Neuronal stem cell (in vitro differentiated cells): ENCODE data around the gene DPY30.

Experiments used
- DNase-seq: peaks from one replicate; pipeline ENCODE4 v3.0.0-alpha.2; 2013; ENCODE audit warnings: low spot score
- H2AFZ ChIP-seq: one replicate; pipeline ENCODE4 v1.6.1; 2013; ENCODE audit warnings: mild to moderate bottlenecking, low read length, inconsistent platforms
- H2AK5ac ChIP-seq: 2 replicates; pipeline ENCODE4 v1.6.1; 2013; ENCODE audit warnings: low read depth, mild to moderate bottlenecking, inconsistent platforms, low read length, moderate library complexity, mixed read lengths
- H2BK120ac ChIP-seq: 2 replicates; pipeline ENCODE4 v1.6.1; 2013; ENCODE audit warnings: low read depth, mild to moderate bottlenecking, inconsistent platforms, low read length, moderate library complexity, mixed read lengths
- H2BK12ac ChIP-seq: one replicate; pipeline ENCODE4 v1.6.1; 2013; ENCODE audit warnings: low read length, inconsistent platforms
- H2BK15ac ChIP-seq: 2 replicates; pipeline ENCODE4 v1.6.1; 2013; ENCODE audit warnings: mild to moderate bottlenecking, low read length, inconsistent platforms, mixed read lengths
- H2BK5ac ChIP-seq: one replicate; pipeline ENCODE4 v1.6.1; 2013; ENCODE audit warnings: inconsistent platforms, mild to moderate bottlenecking, low read length, moderate library complexity
- H3K14ac ChIP-seq: one replicate; pipeline ENCODE4 v1.6.1; 2013; ENCODE audit warnings: low read length, inconsistent platforms
- H3K18ac ChIP-seq: 2 replicates; pipeline ENCODE4 v1.6.1; 2013; ENCODE audit warnings: low read length, inconsistent platforms
- H3K23ac ChIP-seq: 2 replicates; pipeline ENCODE4 v1.6.1; 2013; ENCODE audit warnings: low read depth, mild to moderate bottlenecking, mixed read lengths, low read length, inconsistent platforms; ENCODE audit not compliant: poor library complexity
- H3K27ac ChIP-seq: replicated peaks from 3 replicates; pipeline ENCODE4 v1.5.1; 2013; ENCODE audit warnings: low read length, inconsistent platforms
- H3K27me3 ChIP-seq, 3 experiments: 2 replicates each; pipeline ENCODE4 v1.6.1; 2013; ENCODE audit warnings: low read length in 3 of 3, mild to moderate bottlenecking in 2 of 3, inconsistent platforms in 1 of 3, low read depth in 1 of 3, mixed read lengths in 1 of 3, moderate library complexity in 1 of 3; ENCODE audit not compliant: control insufficient read depth in 3 of 3, insufficient read depth in 3 of 3
- H3K36me3 ChIP-seq, 2 donors: replicated peaks in 1 of 2; 2 replicates each; pipeline ENCODE4 v1.6.1; 2013; ENCODE audit warnings: low read length in 2 of 2; ENCODE audit not compliant: control insufficient read depth in 2 of 2, insufficient read depth in 2 of 2
- H3K4ac ChIP-seq: 2 replicates; pipeline ENCODE4 v1.6.1; 2013; ENCODE audit warnings: inconsistent platforms, mild to moderate bottlenecking, low read length, moderate library complexity
- H3K4me1 ChIP-seq, 2 donors: 1 replicate in 1 of 2; 2 replicates in 1 of 2; pipeline ENCODE4 v1.6.1; 2013; ENCODE audit warnings: low read length in 2 of 2, low read depth in 1 of 2; ENCODE audit not compliant: control insufficient read depth in 2 of 2, insufficient read depth in 1 of 2
- H3K4me2 ChIP-seq: one replicate; pipeline ENCODE4 v1.6.1; 2013; ENCODE audit warnings: mild to moderate bottlenecking, low read length, inconsistent platforms; ENCODE audit not compliant: insufficient read depth, poor library complexity, severe bottlenecking
- H3K4me3 ChIP-seq, 2 donors: 2 replicates each; pipeline ENCODE4 v1.5.1; 2013; ENCODE audit warnings: low read length in 2 of 2, mild to moderate bottlenecking in 2 of 2, inconsistent platforms in 1 of 2, moderate library complexity in 1 of 2
- H3K79me1 ChIP-seq: one replicate; pipeline ENCODE4 v1.6.1; 2013; ENCODE audit warnings: low read depth, mild to moderate bottlenecking, inconsistent platforms, low read length, moderate library complexity
- H3K9ac ChIP-seq: one replicate; pipeline ENCODE4 v1.6.1; 2013; ENCODE audit warnings: mild to moderate bottlenecking, low read depth, low read length, inconsistent platforms; ENCODE audit not compliant: poor library complexity
- H3K9me3 ChIP-seq, 2 donors: replicated peaks in 1 of 2; 2 replicates each; pipeline versions ENCODE3 to v1.6.1; 2013; ENCODE audit warnings: low read length in 2 of 2, mild to moderate bottlenecking in 2 of 2, inconsistent platforms in 1 of 2, low read depth in 1 of 2, mixed read lengths in 1 of 2, moderate library complexity in 1 of 2; ENCODE audit not compliant: control insufficient read depth in 2 of 2, insufficient read depth in 1 of 2
- H4K8ac ChIP-seq: one replicate; pipeline ENCODE4 v1.6.1; 2013; ENCODE audit warnings: low read depth, mild to moderate bottlenecking, inconsistent platforms, low read length, moderate library complexity
- H4K91ac ChIP-seq: one replicate; pipeline ENCODE4 v1.6.1; 2013; ENCODE audit warnings: low read length, low read depth, mild to moderate bottlenecking, inconsistent platforms; ENCODE audit not compliant: poor library complexity
- WGBS, 2 donors: extraction: QIAGEN DNeasy Blood & Tissue Kit; methylation state at CpG; one replicate each; pipeline ENCODE4 v1.1.7; 2013; ENCODE audit warnings: missing lambda C conversion rate in 2 of 2, mixed read lengths in 1 of 2; ENCODE audit not compliant: insufficient read length in 2 of 2, insufficient replicate concordance in 1 of 2; ENCODE audit errors: extremely low coverage in 2 of 2; 5-methylcytosine and 5-hydroxymethylcytosine counted together

DPY30 gene

GRCh38 chr2:32009516-32010256 is 29.9 kb downstream of the DPY30 start:
- H2BK5ac ChIP-seq: peak overlapping the region; percentile 90
- no peaks in the 10 kb centered on the region for H3K9me3 ChIP-seq
- H3K23ac ChIP-seq: peak overlapping the region; percentile 96
- H2BK12ac ChIP-seq: no peak overlapping the region
- peaks cover 3% of the 10 kb centered on the region for H3K79me1 ChIP-seq
- peak overlapping the region; percentile 91 for H3K4me2 ChIP-seq
- no peak overlapping the region for H3K4ac ChIP-seq
- DNase-seq: peak; percentile 4
- H4K8ac ChIP-seq: peak overlapping the region; percentile 65
- peak overlapping the region; percentile 63 for H2AK5ac ChIP-seq
- H3K36me3 ChIP-seq: peaks cover 0 to 7% of the 10 kb centered on the region in 2 donors
- H4K91ac ChIP-seq: no peak overlapping the region
- H3K27me3 ChIP-seq: no peaks in the 10 kb centered on the region
- no CpG with 5 or more reads among the region's 91 CpGs for WGBS, 2 donors
- peak overlapping the region; percentile 97 for H3K14ac ChIP-seq
- H2AFZ ChIP-seq: peak overlapping the region; percentile 61
- H2BK15ac ChIP-seq: peak overlapping the region; percentile 71
- H3K4me3 ChIP-seq: peak overlapping the region; percentile 64 to 92
- H3K4me1 ChIP-seq: peaks cover 0 to 2% of the 10 kb centered on the region in 2 donors
- H3K27ac ChIP-seq: peak overlapping the region; percentile 99
- H2BK120ac ChIP-seq: no peak overlapping the region
- peak overlapping the region; percentile 94 for H3K18ac ChIP-seq
- H3K9ac ChIP-seq: peak overlapping the region; percentile 97

- Histone ChIP-seq H2AFZ (no peak overlapping the region), H3K18ac (peak overlapping the region; percentile 94), H3K4ac (no peak overlapping the region), H3K9me3 (no peaks in the 10 kb centered on the region), H3K36me3 (peaks cover 0 to 4% of the 10 kb centered on the region in 2 donors), H2BK120ac (no peak overlapping the region), H3K9ac (peak overlapping the region; percentile 97), H2AK5ac (no peak overlapping the region), H4K91ac (no peak overlapping the region), H3K27ac (peak overlapping the region; percentile 99), H3K23ac (peak overlapping the region; percentile 96), H3K79me1 (peaks cover 3% of the 10 kb centered on the region), H3K4me3 (peak overlapping the region; percentile 64 to 92), H2BK12ac (no peak overlapping the region), H2BK5ac (peak overlapping the region; percentile 90), H3K27me3 (no peaks in the 10 kb centered on the region), H3K4me1 (peaks cover 0 to 2% of the 10 kb centered on the region in 2 donors), H3K4me2 (peak overlapping the region; percentile 91), H3K14ac (peak overlapping the region; percentile 97), H2BK15ac (peak overlapping the region; percentile 71), H4K8ac (no peak overlapping the region)
- no CpG with 5 or more reads among the region's 10 CpGs for whole genome bisulfite sequencing, 2 donors
- peak; percentile 14 for DNase-seq
These were observed 30.6 kb downstream of the DPY30 start for GRCh38 chr2:32008805-32009515.

- no peaks in the 10 kb centered on the region for H3K27me3 ChIP-seq
- H3K23ac ChIP-seq: no peak overlapping the region
- no peak overlapping the region for H3K4me3 ChIP-seq
- no peak overlapping the region for H4K91ac ChIP-seq
- H3K9ac ChIP-seq: no peak overlapping the region
- H3K14ac ChIP-seq: no peak overlapping the region
- no peak overlapping the region for H2BK15ac ChIP-seq
- H3K4me2 ChIP-seq: no peak overlapping the region
- H3K79me1 ChIP-seq: peaks cover 3% of the 10 kb centered on the region
- no peak overlapping the region for H2AK5ac ChIP-seq
- no peaks in the 10 kb centered on the region for H3K9me3 ChIP-seq
- peaks cover 0 to 3% of the 10 kb centered on the region in 2 donors for H3K36me3 ChIP-seq
- H4K8ac ChIP-seq: no peak overlapping the region
- DNase-seq: no peak
- no peak overlapping the region for H3K18ac ChIP-seq
- H2AFZ ChIP-seq: no peak overlapping the region
- H3K27ac ChIP-seq: no peak overlapping the region
- H2BK5ac ChIP-seq: no peak overlapping the region
- H3K4ac ChIP-seq: no peak overlapping the region
- H2BK120ac ChIP-seq: no peak overlapping the region
- H3K4me1 ChIP-seq: peaks cover 0 to 2% of the 10 kb centered on the region in 2 donors
- H2BK12ac ChIP-seq: no peak overlapping the region
These were observed 32.5 kb downstream of the DPY30 start for GRCh38 chr2:32007121-32007391.

GRCh38 chr2:32005371-32005976 is 34.1 kb downstream of the DPY30 start:
- Histone ChIP-seq H3K79me1 (peaks cover 5% of the 10 kb centered on the region), H3K27ac (no peak overlapping the region), H2BK15ac (no peak overlapping the region), H4K8ac (no peak overlapping the region), H2BK12ac (no peak overlapping the region), H3K4me1 (peaks cover 0 to 2% of the 10 kb centered on the region in 2 donors), H3K4ac (no peak overlapping the region), H3K36me3 (peaks cover 0 to 3% of the 10 kb centered on the region in 2 donors), H2BK120ac (no peak overlapping the region), H4K91ac (no peak overlapping the region), H3K23ac (no peak overlapping the region), H3K18ac (no peak overlapping the region), H2AK5ac (no peak overlapping the region), H3K14ac (no peak overlapping the region), H3K9ac (no peak overlapping the region), H2AFZ (no peak overlapping the region), H3K4me3 (no peak overlapping the region), H3K27me3 (no peaks in the 10 kb centered on the region), H3K9me3 (no peaks in the 10 kb centered on the region), H2BK5ac (no peak overlapping the region), H3K4me2 (no peak overlapping the region)
- no peak for DNase-seq
- no CpG with 5 or more reads among the region's 2 CpGs for WGBS, 2 donors
